ENCODE results near the gene RPL36. TPM values are rescaled to one million over a fixed set of nuclear protein-coding genes. Genes with fewer than 3 reads are reported as not detected.

Gene RPL36
- total RNA-seq, 6 experiments from 2014 or later: 712 to 903 (median 850) TPM

DNA sequence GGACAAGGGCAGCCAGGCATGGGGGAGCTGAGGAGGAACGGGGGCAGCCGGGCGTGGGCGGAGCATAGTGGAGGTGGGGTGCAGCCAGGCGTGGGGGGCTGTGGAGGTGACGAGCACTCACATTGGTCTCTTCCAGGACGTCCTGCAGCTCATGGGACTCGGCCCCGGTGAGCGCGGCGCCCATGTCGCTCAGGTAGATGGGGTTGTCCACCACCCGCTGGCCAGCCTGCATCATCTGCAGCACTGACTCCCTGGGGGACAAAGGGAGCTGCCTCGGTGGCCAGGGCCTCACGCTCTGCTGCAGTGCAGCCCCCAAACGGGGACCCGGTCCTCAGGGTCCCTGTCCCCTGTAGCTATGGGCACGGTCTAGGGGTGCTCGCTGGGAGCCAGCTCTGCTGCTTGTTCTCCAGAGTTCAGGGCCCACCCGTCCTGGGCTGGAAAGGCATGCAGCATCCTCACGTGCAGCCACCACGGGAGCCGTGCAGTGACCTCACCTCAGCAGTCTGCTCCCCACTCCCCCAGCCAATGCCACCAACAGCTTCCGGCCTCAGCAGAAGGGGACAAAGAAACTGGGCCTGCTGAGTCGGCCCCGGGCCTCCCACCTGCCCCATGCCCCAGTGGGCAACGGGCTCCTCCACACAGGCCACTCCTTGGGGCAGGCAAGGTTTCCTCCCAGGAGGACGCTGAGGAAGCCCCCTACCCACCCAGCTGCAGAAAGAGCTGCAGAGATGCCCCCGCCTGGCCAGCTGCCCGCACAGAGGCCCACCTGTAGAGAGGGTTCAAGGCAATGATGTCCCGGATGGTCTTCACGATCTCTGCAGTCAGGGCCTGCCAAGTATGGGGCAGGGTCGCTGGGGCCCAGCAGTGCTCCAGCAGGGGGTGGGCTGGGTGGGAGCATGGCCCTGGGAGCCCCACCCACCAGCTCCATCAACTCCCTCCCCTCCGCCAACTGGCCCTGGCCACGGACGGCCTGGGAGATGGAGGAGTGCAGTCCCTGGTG is 17.8 kb downstream of the RPL36 start:
- Mint-ChIP-seq H3K27me3 (ENCODE audit: insufficient read depth) (peaks cover 10% of the 10 kb centered on the region), H3K36me3 (ENCODE audit: low read depth) (peaks cover 16% of the 10 kb centered on the region), H3K9me3 (0 out of 2 replicates have a peak, but pooled peaks cover 4% of the 10 kb centered on the region), H3K27ac (no peak overlapping the region), H3K4me1 (ENCODE audit: low read depth) (peaks cover 8% of the 10 kb centered on the region), H3K4me3 (no peak overlapping the region)
- TF ChIP-seq, protein P1, sequence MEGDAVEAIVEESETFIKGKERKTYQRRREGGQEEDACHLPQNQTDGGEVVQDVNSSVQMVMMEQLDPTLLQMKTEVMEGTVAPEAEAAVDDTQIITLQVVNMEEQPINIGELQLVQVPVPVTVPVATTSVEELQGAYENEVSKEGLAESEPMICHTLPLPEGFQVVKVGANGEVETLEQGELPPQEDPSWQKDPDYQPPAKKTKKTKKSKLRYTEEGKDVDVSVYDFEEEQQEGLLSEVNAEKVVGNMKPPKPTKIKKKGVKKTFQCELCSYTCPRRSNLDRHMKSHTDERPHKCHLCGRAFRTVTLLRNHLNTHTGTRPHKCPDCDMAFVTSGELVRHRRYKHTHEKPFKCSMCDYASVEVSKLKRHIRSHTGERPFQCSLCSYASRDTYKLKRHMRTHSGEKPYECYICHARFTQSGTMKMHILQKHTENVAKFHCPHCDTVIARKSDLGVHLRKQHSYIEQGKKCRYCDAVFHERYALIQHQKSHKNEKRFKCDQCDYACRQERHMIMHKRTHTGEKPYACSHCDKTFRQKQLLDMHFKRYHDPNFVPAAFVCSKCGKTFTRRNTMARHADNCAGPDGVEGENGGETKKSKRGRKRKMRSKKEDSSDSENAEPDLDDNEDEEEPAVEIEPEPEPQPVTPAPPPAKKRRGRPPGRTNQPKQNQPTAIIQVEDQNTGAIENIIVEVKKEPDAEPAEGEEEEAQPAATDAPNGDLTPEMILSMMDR (IDR thresholded peaks at IDR 0.05): no peak
- no peak for DNase-seq

DNA sequence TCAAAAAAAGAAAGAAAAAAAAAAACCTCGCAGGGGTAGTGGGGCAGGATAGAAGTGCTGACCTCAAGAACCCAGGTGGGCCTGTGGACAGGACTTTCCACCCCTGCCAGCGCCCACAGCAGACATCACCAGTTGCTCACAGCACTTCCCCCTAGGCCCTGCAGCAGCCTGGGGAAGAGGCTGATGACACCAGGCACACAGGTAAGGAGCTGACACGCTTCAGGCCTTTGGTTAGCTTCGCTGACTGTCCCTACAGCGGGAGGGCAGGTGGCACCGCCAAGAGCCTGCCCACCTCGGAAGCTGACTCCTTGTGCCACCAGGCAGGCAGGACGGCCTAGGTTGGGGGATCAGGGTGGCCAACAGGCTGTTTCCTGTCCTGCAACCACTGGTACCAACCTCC is 20.9 kb downstream of the RPL36 start:
- H3K4me3 Mint-ChIP-seq: no peak overlapping the region
- peaks cover 13% of the 10 kb centered on the region; the same call in 1 of the 2 replicates for H3K36me3 Mint-ChIP-seq (ENCODE audit: low read depth)
- H3K27ac Mint-ChIP-seq: no peak overlapping the region
- TF ChIP-seq, protein P1 (IDR thresholded peaks at IDR 0.05): no peak
- no peak for DNase-seq
- H3K9me3 Mint-ChIP-seq: no peaks in the 10 kb centered on the region
- peaks cover 8% of the 10 kb centered on the region for H3K27me3 Mint-ChIP-seq (ENCODE audit: insufficient read depth)
- H3K4me1 Mint-ChIP-seq (ENCODE audit: low read depth): peaks cover 4% of the 10 kb centered on the region; the same call in 1 of the 2 replicates

DNA sequence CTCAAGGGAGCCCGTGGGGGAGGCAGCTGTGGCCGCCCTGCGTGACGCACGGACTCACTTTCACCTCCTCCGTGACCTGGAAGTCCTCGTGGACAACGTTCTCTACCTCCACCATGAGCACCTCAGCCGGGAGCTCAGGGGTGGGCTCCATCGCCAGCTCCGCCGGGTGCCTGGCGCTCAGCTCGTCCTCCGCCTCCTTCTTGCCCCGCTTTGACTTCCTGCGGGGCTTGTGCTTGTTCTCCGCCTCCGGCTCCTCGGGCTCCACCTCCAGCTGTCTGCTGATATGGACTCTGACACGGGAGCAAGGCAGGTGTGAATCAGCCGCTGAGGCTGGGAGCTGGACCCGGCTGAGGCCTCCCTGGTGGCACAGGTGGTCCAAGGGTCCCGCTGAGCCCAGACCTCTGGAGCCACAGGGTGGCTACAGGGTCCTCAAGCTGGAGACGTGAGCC is 21.6 kb downstream of the RPL36 start:
- no peak overlapping the region for H3K4me3 Mint-ChIP-seq
- no peak overlapping the region for H3K27ac Mint-ChIP-seq
- TF ChIP-seq, protein P1 (IDR thresholded peaks at IDR 0.05): no peak
- no peaks in the 10 kb centered on the region for H3K9me3 Mint-ChIP-seq
- H3K27me3 Mint-ChIP-seq (ENCODE audit: insufficient read depth): peaks cover 5% of the 10 kb centered on the region
- peaks cover 9% of the 10 kb centered on the region; the same call in 1 of the 2 replicates for H3K36me3 Mint-ChIP-seq (ENCODE audit: low read depth)
- peaks cover 4% of the 10 kb centered on the region; the same call in 1 of the 2 replicates for H3K4me1 Mint-ChIP-seq (ENCODE audit: low read depth)
- DNase-seq: no peak

DNA sequence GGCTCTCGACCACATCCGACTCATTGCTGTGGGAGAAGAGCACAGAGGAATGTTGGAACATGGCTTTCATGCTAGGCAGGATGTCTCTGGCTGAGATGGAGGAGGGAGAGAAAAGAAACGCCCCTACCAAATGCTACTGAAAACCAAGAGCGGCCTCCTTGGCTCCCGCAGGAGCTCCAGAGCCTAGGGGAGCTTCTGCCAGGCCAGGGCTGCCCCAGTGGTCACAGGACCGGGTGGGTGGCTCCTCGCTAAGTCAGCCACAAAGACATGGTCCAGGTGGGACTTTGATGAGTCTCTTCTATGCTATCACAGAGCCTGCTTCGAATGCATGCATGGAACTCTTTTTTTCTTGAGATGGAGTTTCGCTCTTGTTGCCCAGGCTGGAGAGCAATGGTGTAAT is 23.1 kb downstream of the RPL36 start:
- H3K36me3 Mint-ChIP-seq (ENCODE audit: low read depth): peaks cover 17% of the 10 kb centered on the region; the same call in 1 of the 2 replicates
- H3K4me3 Mint-ChIP-seq: no peak overlapping the region
- TF ChIP-seq, protein P1 (IDR thresholded peaks at IDR 0.05): no peak
- no peaks in the 10 kb centered on the region for H3K9me3 Mint-ChIP-seq
- H3K4me1 Mint-ChIP-seq (ENCODE audit: low read depth): peaks cover 17% of the 10 kb centered on the region
- DNase-seq: no peak
- H3K27me3 Mint-ChIP-seq (ENCODE audit: insufficient read depth): peaks cover 4% of the 10 kb centered on the region
- no peak overlapping the region for H3K27ac Mint-ChIP-seq

DNA sequence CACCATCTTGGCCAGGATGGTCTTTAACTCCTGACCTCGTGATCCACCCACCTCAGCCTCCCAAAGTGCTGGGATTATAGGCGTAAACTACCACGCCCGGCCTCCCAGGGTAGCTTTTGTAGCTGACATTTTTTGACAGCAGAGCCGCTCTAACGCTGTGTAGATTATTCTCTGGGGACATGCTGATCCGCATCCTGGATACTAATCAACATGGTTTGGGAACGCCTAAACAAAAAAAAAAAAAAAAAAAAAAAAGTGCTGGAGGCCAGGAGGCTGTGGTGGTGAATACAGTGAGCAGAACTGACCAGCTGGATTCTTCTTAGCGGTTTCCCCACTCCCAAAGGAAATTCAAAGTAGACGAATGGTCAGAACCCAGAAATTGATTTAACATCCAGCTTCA is 24.7 kb downstream of the RPL36 start:
- no peaks in the 10 kb centered on the region for H3K9me3 Mint-ChIP-seq
- DNase-seq: no peak
- no peak overlapping the region for H3K27ac Mint-ChIP-seq
- no peak overlapping the region for H3K4me3 Mint-ChIP-seq
- H3K36me3 Mint-ChIP-seq (ENCODE audit: low read depth): peaks cover 17% of the 10 kb centered on the region; the same call in 1 of the 2 replicates
- peaks cover 4% of the 10 kb centered on the region for H3K27me3 Mint-ChIP-seq (ENCODE audit: insufficient read depth)
- H3K4me1 Mint-ChIP-seq (ENCODE audit: low read depth): peaks cover 27% of the 10 kb centered on the region
- TF ChIP-seq, protein P1 (IDR thresholded peaks at IDR 0.05): no peak

Data from HFFc6 (cell line).